Endometrium (tissue), 2 donors: Measurements from ENCODE around the gene POU2AF2.
"Not testable (repeated sequence)": the region's sequence is repeated elsewhere in the genome, so short reads cannot be mapped to it uniquely, and the experiment has no call there.

ENCODE experiments used
- FAIRE-seq: peaks from 2 replicates; lab custom pipeline; 2012; peaks lifted over from hg19 to GRCh38; lab: Jason Lieb, UNC
- donor health status: control.
- donor health status: control.

POU2AF2 gene, protein sequence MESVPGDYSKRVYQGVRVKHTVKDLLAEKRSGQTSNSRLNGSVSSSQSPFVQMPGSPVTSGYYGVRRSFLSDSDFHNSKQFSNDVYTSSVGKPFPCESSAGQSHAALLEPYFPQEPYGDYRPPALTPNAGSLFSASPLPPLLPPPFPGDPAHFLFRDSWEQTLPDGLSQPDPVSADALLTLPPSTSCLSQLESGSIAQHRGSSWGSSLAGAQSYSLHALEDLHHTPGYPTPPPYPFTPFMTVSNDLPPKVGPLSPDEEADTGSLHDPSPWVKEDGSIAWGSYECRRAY

DNA sequence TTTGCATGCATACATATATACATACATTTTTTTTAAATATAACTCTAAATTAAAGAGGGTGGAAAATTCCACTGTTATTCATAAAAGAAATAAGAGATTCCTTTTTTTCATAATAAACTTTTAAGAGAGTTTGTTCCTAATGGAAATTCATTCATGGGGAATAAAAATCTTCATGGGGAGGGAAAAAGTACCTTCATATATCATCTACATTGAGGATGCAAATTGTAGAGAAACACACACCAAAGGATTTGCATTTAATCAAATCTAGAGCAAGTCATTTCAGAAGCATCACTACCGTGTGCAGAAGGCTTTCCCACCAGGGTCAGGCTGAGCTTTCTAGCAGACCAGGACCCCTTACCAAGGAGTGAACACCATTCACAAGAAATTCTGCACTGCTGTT, at the start of gene POU2AF2:
TSS of gene POU2AF2 (plus strand) at position 301 of the 400 bp plus-strand sequence. CDS start 129 bp downstream, outside the sequence.
- FAIRE-seq: no peak

DNA sequence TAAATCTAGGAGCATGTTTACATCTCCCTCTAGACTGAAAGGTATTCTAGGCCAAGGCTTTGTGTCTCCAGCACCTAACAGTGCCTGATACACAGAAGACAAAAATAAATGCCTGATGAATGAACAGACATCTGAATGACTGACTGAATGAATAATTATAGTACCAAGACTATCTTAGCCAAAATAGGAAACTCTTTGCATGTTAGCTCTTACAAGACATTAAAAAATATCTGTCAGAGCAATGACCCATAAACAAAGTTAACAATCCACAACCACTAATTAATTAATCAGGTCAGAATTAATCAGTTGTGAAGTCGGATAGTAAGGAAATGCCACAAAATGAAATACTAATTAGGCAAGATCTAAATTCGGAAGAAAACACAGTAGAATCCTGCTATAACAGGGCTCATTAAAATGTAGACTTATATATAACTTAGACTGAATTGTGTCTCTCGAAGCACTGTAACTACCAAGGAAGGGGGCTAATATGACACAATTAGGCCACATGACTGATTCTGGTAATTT, 45.5 kb upstream of the POU2AF2 start:
- FAIRE-seq: no peak

DNA sequence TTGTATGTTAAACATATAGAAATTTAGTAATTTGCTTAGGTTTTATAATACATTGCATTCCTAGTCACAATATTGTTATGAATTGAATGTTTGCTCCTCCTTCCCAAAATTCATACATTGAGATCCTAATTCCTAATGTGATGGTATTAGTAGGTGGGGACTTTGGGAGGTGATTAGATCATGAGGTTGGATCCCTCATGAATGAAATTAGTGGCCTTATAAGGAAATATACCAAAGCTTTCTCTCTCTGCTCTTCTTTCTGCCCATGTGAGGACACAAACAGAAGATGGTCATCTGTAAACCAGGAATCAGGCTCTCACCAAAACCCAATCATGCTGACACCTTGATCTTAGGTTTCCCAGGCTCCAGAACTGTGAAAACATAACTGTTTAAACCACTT, 41.3 kb upstream of the POU2AF2 start:
- FAIRE-seq: no peak

DNA sequence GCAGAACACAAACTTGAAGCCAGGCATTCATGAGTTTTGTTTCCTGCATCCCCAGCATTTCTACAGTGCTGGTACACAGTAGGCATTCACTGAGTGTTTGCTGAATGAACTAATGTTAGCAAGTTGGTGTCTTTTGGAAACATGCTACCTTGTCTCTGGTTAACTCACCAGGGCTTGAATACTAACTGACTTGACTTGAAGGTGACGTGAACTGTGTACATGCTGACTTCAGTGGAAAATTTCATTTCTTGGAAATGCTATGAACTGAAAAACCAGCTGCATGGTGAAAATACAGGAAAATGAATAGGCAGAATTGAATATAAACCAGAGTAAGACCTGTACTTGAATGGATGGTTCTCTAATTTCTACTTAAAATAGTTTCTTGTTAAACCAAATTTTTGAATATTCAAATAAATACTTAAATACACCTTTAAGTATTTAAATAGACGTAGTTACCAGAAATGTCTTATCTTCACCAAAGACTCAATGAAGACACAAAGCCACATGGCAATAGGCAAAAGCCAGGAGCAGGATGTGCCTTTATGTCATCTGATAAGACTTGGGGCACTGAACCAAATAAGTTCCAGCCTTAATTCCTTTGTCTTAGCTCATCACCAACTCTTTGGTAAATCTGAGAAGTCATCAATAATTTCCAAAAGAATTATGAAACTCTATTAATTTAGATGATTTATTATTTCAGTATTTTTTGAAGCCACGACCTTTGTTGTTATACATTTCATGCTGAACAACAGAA, 39.7 kb upstream of the POU2AF2 start:
- no peak for FAIRE-seq

DNA sequence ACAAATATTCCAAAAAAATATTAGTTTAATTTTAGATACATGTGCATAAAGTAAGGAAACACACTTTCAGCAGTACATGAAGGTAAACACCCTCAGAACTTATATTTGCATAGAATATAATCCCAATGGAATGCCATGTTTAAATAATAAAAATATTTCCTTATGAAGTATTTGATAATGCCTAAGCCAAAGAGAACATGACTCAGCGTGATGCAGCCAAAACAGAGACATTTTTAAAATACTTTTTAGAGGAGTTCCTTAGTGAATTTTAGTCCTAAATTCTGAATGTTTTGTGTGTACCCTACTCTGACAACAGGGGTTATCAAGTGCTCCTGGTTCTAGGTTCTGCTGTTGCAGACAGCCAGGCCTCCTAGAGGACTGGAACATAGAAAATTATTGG, 39.1 kb upstream of the POU2AF2 start:
- no peak for FAIRE-seq

DNA sequence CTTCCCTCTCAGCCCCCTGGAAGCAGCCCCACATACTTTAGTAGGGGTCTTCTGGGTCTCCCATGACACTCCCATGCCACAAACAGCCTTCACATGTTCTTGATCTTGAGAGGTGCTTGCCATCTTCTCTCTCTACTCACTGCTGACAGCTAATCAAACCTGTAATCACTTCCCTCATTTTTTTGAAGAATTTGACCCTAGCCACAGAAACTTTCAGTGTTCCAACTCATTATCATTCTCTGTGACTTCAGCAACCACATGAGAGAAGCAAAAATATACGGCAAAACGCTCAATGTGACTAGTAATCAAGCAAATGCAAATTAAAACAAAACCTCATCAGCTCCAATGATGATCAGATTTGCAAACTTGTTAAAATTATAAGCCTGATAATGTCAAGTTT, 38.3 kb upstream of the POU2AF2 start:
- no peak for FAIRE-seq

DNA sequence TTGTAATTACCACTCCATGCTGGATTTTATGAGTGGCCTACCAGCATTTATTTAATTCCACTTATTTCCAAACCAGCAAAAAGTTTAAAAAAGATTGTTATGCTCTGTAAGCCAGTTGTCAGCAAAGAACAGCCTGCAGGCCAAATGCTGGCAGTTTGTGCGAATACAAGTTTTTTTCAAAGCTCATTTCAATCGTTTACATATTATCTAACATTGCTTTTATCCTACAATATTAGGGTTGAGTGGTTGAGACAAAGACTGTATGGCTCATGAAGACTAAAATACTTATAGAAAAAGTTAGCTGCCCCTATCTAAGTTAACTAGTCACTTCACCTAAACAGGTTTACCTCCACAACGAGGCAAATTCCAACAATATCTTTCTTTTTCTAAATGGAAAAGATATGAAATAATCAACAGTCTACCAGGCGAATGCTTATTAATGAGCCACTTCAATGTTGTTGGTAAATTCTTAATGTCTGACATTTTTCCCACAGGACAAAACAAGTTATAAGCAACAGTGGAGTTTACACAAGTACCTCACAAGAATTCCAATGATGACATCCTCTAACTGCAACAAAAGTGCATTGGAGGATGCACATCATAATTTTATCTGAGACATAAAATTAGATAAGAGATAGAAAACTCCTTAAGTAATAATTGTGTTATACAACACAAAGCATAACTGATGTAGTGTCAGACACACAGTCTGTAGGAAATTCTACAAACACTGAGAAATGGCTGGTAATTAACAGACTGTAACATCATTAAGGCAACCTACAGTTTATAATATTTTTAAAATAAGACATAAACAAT, 35.8 kb upstream of the POU2AF2 start:
- FAIRE-seq: no peak

DNA sequence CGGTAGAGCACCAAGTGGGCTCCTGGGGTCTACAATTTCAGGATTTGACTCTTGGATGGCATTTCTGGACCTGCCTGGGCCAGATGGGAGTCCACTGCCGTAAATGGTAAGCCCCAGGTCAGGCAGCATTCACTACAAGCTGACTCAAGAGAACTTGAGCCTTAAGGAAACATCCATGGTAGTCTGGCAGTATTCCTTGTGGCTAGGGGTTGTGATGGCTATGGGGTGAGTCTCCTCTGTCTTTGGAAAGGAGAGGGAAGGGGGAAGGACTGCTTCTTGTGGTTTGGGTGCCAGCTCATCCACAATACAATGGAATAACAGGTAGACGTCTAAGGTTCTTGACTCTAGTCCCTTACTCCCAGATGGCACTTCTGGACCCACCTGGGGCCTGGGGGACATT, 32.3 kb upstream of the POU2AF2 start:
- FAIRE-seq: no peak

DNA sequence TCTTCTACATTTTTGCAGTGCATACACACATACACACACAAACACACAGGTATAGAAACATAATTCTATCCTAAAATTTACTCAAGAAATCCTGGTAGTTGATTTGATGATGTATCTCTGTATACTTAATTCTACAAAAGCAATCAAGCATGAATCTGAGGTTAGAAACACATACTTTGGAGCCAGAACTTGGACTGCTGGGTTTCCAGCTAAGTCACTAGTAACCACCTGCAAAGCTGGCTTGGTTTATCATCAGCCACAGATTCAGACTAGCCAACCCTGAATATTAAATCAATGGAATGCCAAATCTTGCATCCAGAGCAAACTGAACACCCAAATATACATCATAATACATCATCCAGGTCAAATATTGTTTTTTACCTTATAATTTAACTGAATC, 24.8 kb upstream of the POU2AF2 start:
- FAIRE-seq: no peak

DNA sequence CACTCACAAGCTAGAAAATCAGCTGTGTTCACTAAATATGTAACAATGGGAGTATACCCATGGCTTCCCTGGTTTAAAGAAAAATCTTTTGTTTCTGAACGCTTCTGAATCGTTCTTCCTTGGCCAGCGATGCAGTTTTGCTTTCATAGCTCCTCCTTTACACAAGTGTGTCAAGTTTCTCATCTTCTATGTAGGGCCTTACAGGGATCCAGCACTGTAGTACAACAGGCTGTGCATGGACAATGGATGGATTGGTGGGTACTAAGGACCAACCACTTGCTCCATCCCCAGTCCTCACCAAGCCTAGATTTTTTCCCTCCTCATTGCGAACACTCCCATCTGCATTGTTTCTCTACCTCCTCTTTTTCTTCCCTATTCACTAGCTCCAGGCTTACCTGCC, 24.3 kb upstream of the POU2AF2 start:
- no peak for FAIRE-seq

DNA sequence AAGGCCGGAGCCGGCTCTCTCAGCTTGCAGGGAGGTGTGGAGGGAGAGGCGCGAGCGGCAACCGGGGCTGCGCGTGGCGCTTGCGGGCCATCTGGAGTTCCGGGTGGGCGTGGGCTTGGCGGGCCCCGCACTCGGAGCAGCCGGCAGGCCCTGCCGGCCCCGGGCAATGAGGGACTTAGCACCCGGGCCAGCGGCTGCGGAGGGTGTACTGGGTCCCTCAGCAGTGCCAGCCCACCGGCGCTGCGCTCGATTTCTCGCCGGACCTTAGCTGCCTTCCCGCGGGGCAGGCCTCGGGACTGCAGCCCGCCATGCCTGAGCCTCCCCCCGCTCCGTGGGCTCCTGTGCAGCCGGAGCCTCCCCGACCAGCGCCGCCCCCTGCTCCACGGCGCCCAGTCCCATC, 23.6 kb upstream of the POU2AF2 start:
- not testable (repeated sequence) for FAIRE-seq

DNA sequence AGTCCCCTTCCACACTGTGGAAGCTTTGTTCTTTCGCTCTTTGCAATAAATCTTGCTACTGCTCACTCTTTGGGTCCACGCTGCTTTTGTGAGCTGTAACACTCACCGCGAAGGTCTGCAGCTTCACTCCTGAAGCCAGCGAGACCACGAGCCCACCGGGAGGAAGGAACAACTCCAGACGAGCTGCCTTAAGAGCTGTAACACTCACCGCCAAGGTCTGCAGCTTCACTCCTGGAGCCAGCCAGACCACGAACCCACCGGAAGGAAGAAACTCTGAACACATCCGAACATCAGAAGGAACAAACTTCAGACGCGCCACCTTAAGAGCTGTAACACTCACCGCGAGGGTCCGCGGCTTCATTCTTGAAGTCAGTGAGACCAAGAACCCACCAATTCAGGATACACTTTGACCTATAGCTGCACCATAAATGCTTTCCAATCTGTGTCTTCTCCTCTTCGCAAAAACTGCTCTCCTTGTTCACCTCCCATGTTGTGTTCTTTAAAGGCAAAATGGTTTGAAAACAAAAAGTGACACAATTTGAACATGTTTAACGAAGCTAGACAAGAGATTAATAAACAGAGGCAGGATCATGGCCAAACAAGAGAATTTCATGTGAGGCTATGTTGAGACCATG, 22.6 kb upstream of the POU2AF2 start:
- not testable (repeated sequence) for FAIRE-seq

DNA sequence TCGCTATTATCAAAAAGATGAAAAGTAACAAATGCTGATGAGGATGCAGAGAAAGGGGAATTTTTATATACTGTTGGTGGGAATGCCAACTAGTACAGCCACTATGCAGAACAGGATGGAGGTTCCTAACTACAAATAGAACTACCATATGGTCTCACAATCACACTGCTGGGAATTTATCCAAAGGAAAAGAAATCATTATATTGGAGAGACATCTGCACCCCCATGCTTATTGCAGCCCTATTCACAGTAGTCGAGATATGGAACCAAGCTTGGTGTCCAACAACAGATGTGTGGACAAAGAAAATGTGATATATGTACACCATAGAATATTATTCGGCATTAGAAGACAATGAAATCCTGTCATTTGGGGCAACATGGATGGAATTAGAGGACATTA, 19.6 kb upstream of the POU2AF2 start:
- FAIRE-seq: no peak

DNA sequence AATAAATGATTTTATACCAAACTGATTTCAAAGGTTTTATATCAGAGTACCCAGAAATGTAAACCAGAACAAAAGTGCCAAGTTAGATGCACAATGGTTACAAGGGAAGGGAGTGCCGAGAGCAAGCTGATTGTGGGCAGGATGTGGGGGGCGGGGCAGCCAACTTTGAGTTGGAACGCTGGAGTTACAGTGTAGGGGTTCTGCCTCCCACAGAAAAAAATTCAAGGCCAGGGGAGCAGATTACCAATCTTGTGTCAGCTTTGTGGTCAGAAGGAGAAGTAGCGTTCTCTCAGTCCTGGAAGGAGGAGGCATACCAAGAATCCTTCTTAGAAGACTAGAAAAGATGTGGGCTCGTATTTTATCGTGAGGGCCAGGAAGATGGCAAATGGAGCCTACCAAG, 15.9 kb upstream of the POU2AF2 start:
- FAIRE-seq: no peak

DNA sequence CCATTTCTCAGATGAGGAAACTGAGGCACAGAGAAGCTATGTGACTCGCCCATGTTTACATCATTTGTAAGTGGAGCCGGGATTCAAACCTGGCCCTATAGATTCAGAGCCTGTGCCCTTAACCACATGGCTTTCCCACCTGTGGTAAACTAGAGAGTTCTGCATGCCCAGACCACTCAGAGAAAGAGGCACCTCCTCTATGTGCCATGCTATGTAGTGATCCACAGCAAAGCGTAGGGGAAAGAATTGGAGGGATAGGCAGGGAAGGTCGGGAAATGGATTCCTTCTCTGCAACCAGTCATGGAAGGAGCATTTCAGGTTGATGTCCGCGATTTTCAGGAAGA, 15.4 kb upstream of the POU2AF2 start:
- FAIRE-seq: no peak

DNA sequence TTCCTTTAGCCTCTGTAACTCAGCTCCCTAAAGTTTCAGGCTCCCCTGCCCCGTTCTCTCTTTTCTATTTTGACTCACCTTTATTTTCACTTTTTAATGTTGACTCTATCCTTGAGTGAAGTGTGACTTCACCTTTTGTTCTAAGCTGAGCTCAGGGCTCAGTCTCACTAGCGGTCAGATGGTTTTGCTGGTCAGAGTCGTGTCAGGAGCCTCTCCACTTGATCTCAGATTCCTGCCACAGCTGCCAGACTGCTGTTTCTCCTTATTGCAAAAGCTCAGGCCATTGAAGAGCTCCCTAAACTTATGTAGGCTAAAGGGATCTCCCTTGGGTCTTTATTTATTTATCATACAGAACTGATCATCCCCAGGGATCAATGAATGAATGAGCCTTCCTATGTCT, 13.7 kb upstream of the POU2AF2 start:
- no peak for FAIRE-seq

DNA sequence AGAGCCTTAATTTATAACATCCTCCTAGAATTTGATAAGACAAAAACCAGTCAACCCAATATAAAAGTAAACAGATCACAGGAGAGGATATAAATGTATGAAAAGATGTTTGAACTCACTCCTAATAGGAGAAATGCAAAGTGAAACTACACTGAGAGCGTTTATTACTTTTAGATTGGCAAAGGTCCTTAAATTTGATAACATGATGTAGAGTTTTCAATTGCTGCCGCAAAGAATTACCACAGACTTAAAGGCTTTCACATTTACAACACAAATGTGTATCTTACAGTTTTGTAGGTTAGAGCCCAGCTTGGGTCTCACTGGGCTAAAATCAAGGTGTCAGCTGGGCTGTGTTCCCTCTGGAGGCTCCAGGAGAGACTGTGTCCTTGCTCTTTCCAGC, 9.1 kb upstream of the POU2AF2 start:
- peak; percentile 91 for FAIRE-seq

DNA sequence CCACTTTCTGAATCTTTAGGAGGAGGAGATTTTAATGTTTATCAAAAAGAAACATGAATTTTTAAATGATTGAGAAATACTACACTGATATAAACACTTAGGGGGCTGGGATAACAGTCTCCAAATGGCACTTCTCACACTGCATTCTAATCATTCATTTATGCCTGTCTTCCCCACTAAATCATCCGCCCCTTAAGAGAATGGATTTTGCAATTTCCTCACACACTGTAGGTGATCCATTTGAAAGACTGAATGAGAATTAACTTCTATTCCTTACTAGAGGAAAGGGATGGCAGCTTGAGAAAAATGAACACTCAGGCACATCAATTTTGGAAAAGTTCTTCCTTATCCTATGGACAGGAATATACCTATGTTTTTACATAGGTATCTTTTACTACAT, 7.6 kb upstream of the POU2AF2 start:
- FAIRE-seq: no peak

DNA sequence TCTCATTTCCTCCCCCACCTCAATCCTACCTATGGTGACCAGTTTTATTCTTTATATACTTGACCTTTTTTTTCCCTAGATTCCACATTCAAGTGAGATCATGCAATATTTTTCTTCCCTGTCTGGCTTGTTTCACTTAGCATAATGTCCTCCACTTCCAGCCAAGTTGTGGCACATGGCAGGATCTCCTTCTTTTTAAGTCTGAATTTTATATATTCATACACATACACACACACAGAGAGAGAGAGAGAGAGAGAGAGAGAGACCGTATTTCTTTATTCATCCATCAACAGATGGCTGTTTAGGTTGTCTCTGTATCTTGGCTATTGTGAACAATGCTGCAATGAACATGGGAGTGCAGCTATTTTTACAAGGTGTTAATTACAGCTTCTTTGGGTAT, 1.4 kb downstream of the POU2AF2 start:
- FAIRE-seq: no peak

DNA sequence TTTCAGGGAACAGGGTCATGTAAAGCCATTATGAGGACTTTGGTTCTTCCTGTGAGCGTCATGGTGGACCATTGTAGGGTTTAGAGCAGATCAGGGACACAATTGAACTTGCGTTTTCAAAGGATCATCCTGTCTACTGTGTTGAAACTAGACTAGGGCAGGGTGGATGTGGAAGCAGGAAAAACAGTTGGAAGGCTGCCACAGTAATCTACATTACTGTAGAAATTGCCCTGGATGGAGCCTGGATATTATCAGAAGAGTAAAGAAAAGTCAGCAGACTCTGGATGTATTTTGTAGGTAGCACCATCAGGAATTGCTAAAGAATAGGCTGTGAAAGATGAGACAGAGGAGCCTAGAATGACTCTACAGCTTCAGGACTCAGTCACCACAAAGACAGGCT, 5.4 kb downstream of the POU2AF2 start:
- FAIRE-seq: no peak

DNA sequence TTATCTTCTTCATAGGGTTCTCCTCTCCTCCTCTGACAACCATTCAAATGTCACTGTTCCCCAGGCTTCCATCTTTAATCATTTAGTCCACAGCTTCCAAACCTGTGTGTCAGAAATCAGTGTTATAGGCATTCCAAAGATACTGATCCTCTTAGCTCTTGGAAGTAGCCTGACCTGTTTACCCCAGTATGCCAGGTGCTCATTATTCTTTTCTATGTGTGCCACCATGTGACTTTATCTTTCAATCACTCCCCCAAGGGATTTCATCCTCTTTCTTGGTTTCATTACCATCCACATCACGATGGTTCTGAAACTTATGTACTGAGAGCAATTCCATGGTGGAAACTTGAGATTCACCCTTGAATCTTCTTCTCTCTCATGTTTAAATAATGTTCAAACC, 7.6 kb downstream of the POU2AF2 start:
- no peak for FAIRE-seq

DNA sequence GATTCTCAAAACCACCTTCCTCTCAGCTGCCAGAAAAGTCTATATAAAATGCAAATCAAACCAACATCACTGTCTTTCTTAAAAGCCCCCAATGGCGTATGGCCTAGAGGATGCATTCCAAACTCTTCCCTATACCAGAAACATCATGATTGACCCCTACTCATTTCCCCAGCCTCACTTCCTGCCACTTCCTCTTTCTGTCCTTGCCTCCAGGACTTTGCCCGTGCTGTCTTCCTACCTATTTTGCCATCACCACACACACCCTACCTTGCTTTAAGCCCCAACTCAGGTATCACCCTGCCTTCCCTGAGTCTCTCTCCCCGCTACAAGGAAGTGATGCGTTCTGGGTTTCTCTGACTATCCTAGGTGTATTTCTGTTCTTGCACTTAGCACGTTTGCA, 8.1 kb downstream of the POU2AF2 start:
- no peak for FAIRE-seq
